Left ventricle myocardium inferior (tissue), 1 donor: ENCODE results near the gene STAT1. TPM values are rescaled to one million over a fixed set of nuclear protein-coding genes. Genes with fewer than 3 reads are reported as not detected.

Experiments
- DNase-seq: peaks from one replicate; pipeline ENCODE4 v3.0.0-alpha.2; 2020
- H3K27ac ChIP-seq: fragments of 200-600 bp; replicated peaks from 2 replicates; pipeline ENCODE4 v1.8.0; 2021
- H3K27me3 ChIP-seq: fragments of 200-600 bp; 2 replicates; pipeline ENCODE4 v1.8.0; 2021; ENCODE audit warnings: low read depth
- H3K36me3 ChIP-seq: fragments of 200-600 bp; 2 replicates; pipeline ENCODE4 v1.8.0; 2021
- H3K4me1 ChIP-seq: fragments of 200-600 bp; 2 replicates; pipeline ENCODE4 v1.8.0; 2021
- H3K4me3 ChIP-seq: fragments of 200-600 bp; 2 replicates; pipeline ENCODE4 v1.8.0; 2021; ENCODE audit warnings: mild to moderate bottlenecking, moderate library complexity
- H3K9me3 ChIP-seq: fragments of 200-600 bp; replicated peaks from 2 replicates; pipeline ENCODE4 v1.8.0; 2021
- CTCF ChIP-seq: fragments of 200-600 bp; IDR thresholded peaks from 2 replicates; pipeline ENCODE4 v1.8.0; 2021; ENCODE audit warnings: antibody characterized with exemption, mild to moderate bottlenecking, borderline replicate concordance
- intact Hi-C: fragments of 100-400 bp; cut with micrococcal nuclease; formaldehyde crosslinking; loops from one replicate; pipeline ENCODE4 v1.11.0; 2022
- total RNA-seq: library from RNA; stranded (reverse); fragmentation: NEBNext Ultra II Directional; extraction: Animal tissue kit (Norgen Biotek cat#: 25700); gene quantifications from one replicate; pipeline ENCODE4 v1.2.1, GENCODE V29; 2021
- donor health status: DM: no; HTN: yes; CAD: no; lungs with severe emphysema.

Gene STAT1
- total RNA-seq, 1 donor from 2014 or later, result 42.2 TPM

GRCh38 chr2:191006997-191007783 is 6.8 kb downstream of the STAT1 start:
- TF ChIP-seq CTCF, result no peak
- Histone ChIP-seq H3K36me3 (peaks cover 81% of the 10 kb centered on the region), H3K4me1 (peaks cover 24% of the 10 kb centered on the region), H3K4me3 (no peak overlapping the region), H3K27ac (no peak overlapping the region), H3K27me3 (no peaks in the 10 kb centered on the region), H3K9me3 (no peaks in the 10 kb centered on the region)
- DNase-seq, result no peak
- intact Hi-C loops, result no loop called here

GRCh38 chr2:191006297-191006696 is 7.7 kb downstream of the STAT1 start:
- H3K4me1 ChIP-seq, result peaks cover 15% of the 10 kb centered on the region
- H3K9me3 ChIP-seq, result no peaks in the 10 kb centered on the region
- no peak for TF ChIP-seq CTCF
- H3K4me3 ChIP-seq, result no peak overlapping the region
- H3K27ac ChIP-seq, result no peak overlapping the region
- DNase-seq, result no peak
- H3K36me3 ChIP-seq, result peaks cover 90% of the 10 kb centered on the region
- intact Hi-C loops, result no loop called here
- no peaks in the 10 kb centered on the region for H3K27me3 ChIP-seq

GRCh38 chr2:191003405-191004309 is 10.3 kb downstream of the STAT1 start:
- no peaks in the 10 kb centered on the region for H3K9me3 ChIP-seq
- H3K4me1 ChIP-seq, result peaks cover 6% of the 10 kb centered on the region
- no peaks in the 10 kb centered on the region for H3K27me3 ChIP-seq
- no peak for DNase-seq
- intact Hi-C loops, result no loop called here
- no peak for TF ChIP-seq CTCF
- no peak overlapping the region for H3K4me3 ChIP-seq
- no peak overlapping the region for H3K27ac ChIP-seq
- peaks cover 100% of the 10 kb centered on the region for H3K36me3 ChIP-seq

- no peak for DNase-seq
- no peaks in the 10 kb centered on the region for H3K27me3 ChIP-seq
- H3K36me3 ChIP-seq, result peaks cover 100% of the 10 kb centered on the region
- no peak for TF ChIP-seq CTCF
- H3K4me1 ChIP-seq, result no peaks in the 10 kb centered on the region
- H3K27ac ChIP-seq, result no peak overlapping the region
- intact Hi-C loops, result no loop called here
- H3K4me3 ChIP-seq, result no peak overlapping the region
- H3K9me3 ChIP-seq, result no peaks in the 10 kb centered on the region
Observed at GRCh38 chr2:191001624-191002023, 12.3 kb downstream of the STAT1 start.

DNA sequence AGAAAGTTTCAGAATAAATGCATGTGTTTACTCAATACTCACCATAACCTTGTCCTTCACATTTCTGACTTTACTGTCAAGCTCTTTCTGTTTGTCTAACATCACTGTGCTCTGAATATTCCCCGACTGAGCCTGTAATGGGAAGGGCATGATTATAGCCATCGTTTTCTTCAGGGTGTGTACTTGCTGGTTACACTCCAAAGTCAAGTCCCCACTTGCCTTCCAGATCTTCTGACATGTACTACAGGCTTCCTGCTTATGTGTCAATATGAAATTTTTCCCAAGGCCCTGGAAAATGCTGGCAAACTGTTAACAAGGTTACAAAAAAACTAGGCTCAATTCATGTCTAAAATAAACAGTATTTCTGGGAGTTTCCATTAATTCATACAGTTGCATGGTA is 12.9 kb downstream of the STAT1 start:
- peaks cover 100% of the 10 kb centered on the region for H3K36me3 ChIP-seq
- H3K27ac ChIP-seq, result no peak overlapping the region
- H3K27me3 ChIP-seq, result no peaks in the 10 kb centered on the region
- intact Hi-C loops, result no loop called here
- no peak for DNase-seq
- no peaks in the 10 kb centered on the region for H3K9me3 ChIP-seq
- no peaks in the 10 kb centered on the region for H3K4me1 ChIP-seq
- no peak for TF ChIP-seq CTCF
- no peak overlapping the region for H3K4me3 ChIP-seq
